HCT116 (cell line): ENCODE data around the gene KIFC3. TPM values are rescaled to one million over a fixed set of nuclear protein-coding genes. Genes with fewer than 3 reads are reported as not detected.

Source experiments
- ATAC-seq: fragments of 200-7000 bp; cut with Tn5 transposase; 2 replicates; pipeline ENCODE4 v1.9.1; 2020; ENCODE audit warnings: mild to moderate bottlenecking, moderate library complexity
- BruUV-seq: library from RNA; stranded (reverse); fragments of 400-500 nt; replicated peaks from 2 replicates; lab custom pipeline; 2021; lab: Mats Ljungman, UMichigan
- CTCF ChIA-PET: fragments of 300-600 bp; sonication (Branson Sonifier 250); formaldehyde crosslinking; loops from one replicate; lab custom pipeline; 2021; ENCODE audit warnings: antibody characterized with exemption; lab: Charles Lee
- POLR2A ChIA-PET: fragments of 300-600, 350-600 bp; sonication (Branson Sonifier 250); formaldehyde crosslinking; loops from one replicate; lab custom pipeline; 2021; ENCODE audit warnings: antibody characterized with exemption; lab: Charles Lee
- RAD21 ChIA-PET, 2 experiments: fragments of 300-600 bp; sonication (Branson Sonifier 250); formaldehyde crosslinking; loops; one replicate each; lab custom pipeline; 2023; ENCODE audit warnings: low total read pairs in 2 of 2; ENCODE audit not compliant: uncharacterized antibody in 2 of 2, unreplicated experiment in 2 of 2, low non-redundant PET in 1 of 2; lab: Charles Lee
- DNase-seq: peaks from one replicate; pipeline ENCODE4 v3.0.0-alpha.2; 2010; ENCODE audit warnings: low read depth, low spot score
- H2AFZ ChIP-seq: fragments of 200-600 bp; shearing (Covaris generic), sonication (generic); 2 replicates; pipeline ENCODE4 v1.6.1; 2017; ENCODE audit warnings: low read depth, mixed run types, mixed read lengths, antibody characterized with exemption, low read length; ENCODE audit not compliant: poor library complexity, severe bottlenecking
- H3K27ac ChIP-seq: 2 replicates; pipeline ENCODE4 v1.5.1; 2012; ENCODE audit warnings: low read depth, low read length
- H3K27me3 ChIP-seq: fragments of 200-600 bp; sonication (generic); 2 replicates; pipeline ENCODE4 v1.6.1; 2016; ENCODE audit warnings: mixed run types, low read length, mixed read lengths; ENCODE audit not compliant: insufficient read depth
- H3K36me3 ChIP-seq, 2 experiments: fragments of 200-500 bp in 1 of 2; fragments of 200-600 bp in 1 of 2; sonication (Bioruptor generic) in 1 of 2; sonication (generic) in 1 of 2; 2 replicates each; pipeline versions ENCODE4 v1.5.1 to v1.6.1; 2014 to 2016; ENCODE audit warnings: low read length in 2 of 2, inconsistent platforms in 1 of 2, mixed read lengths in 1 of 2, mixed run types in 1 of 2; ENCODE audit not compliant: insufficient read depth in 2 of 2, control insufficient read depth in 1 of 2
- H3K4me1 ChIP-seq, 2 experiments: fragments of 200-600 bp in 1 of 2; sonication (generic) in 1 of 2; 2 replicates each; pipeline versions ENCODE4 v1.5.1 to v1.6.1; 2012 to 2017; ENCODE audit warnings: low read length in 2 of 2, inconsistent platforms in 1 of 2, mild to moderate bottlenecking in 1 of 2, mixed read lengths in 1 of 2, mixed run types in 1 of 2, moderate library complexity in 1 of 2; ENCODE audit not compliant: insufficient read depth in 2 of 2, control insufficient read depth in 1 of 2
- H3K4me2 ChIP-seq: fragments of 200-600 bp; sonication (generic); 2 replicates; pipeline ENCODE4 v1.6.1; 2017; ENCODE audit warnings: mixed run types, low read length, mixed read lengths
- H3K4me3 ChIP-seq, 2 experiments: fragments of 200-600 bp in 1 of 2; sonication (generic) in 1 of 2; replicated peaks in 1 of 2; 2 replicates each; pipeline ENCODE4 v1.5.1; 2011 to 2016; ENCODE audit warnings: low read length in 2 of 2, control low read depth in 1 of 2, low read depth in 1 of 2, mild to moderate bottlenecking in 1 of 2, mixed read lengths in 1 of 2, mixed run types in 1 of 2
- H3K79me2 ChIP-seq: fragments of 200-600 bp; sonication (generic); 2 replicates; pipeline ENCODE4 v1.6.1; 2017; ENCODE audit warnings: mild to moderate bottlenecking, mixed run types, low read length, moderate library complexity, mixed read lengths; ENCODE audit not compliant: insufficient read depth
- H3K9ac ChIP-seq: fragments of 200-600 bp; sonication (generic); 2 replicates; pipeline ENCODE4 v1.6.1; 2016; ENCODE audit warnings: low read length, mixed read lengths
- H3K9me2 ChIP-seq: fragments of 200-600 bp; sonication (generic), shearing (Covaris generic); 2 replicates; pipeline ENCODE4 v1.6.1; 2017; ENCODE audit warnings: mixed run types, mild to moderate bottlenecking, moderate library complexity; ENCODE audit not compliant: insufficient read depth
- H3K9me3 ChIP-seq, 2 experiments: fragments of 200-500 bp in 1 of 2; fragments of 200-600 bp in 1 of 2; sonication (Bioruptor generic) in 1 of 2; sonication (generic) in 1 of 2; 2 replicates each; pipeline ENCODE4 v1.6.1; 2014 to 2017; ENCODE audit warnings: low read length in 2 of 2, mixed read lengths in 2 of 2, inconsistent platforms in 1 of 2, low read depth in 1 of 2, mild to moderate bottlenecking in 1 of 2, mixed run types in 1 of 2, moderate library complexity in 1 of 2; ENCODE audit not compliant: control insufficient read depth in 1 of 2, insufficient read depth in 1 of 2
- H4K20me1 ChIP-seq: fragments of 200-600 bp; sonication (generic), shearing (Covaris generic); 2 replicates; pipeline ENCODE4 v1.6.1; 2017; ENCODE audit warnings: mixed run types, mild to moderate bottlenecking, moderate library complexity; ENCODE audit not compliant: insufficient read depth
- CBX3 ChIP-seq: IDR thresholded peaks from 2 replicates; pipeline ENCODE4 v1.6.1; 2012; ENCODE audit warnings: low read depth
- ELF1 ChIP-seq: IDR thresholded peaks from 2 replicates; pipeline ENCODE4 v1.6.1; 2012; ENCODE audit warnings: low read depth, borderline replicate concordance
- EZH2 ChIP-seq: fragments of 200-600 bp; sonication (generic); IDR thresholded peaks from 2 replicates; pipeline ENCODE4 v1.6.1; 2017; ENCODE audit warnings: antibody characterized with exemption, mixed run types
- EZH2phosphoT487 ChIP-seq: fragments of 200-600 bp; IDR thresholded peaks from 2 replicates; pipeline ENCODE4 v1.6.1; 2018; ENCODE audit warnings: antibody characterized with exemption, borderline replicate concordance
- FOSL1 ChIP-seq: IDR thresholded peaks from 2 replicates; pipeline ENCODE4 v1.6.1; 2012; ENCODE audit warnings: low read depth
- JUND ChIP-seq: IDR thresholded peaks from 2 replicates; pipeline ENCODE4 v1.6.1; 2012
- POLR2A ChIP-seq: IDR thresholded peaks from 2 replicates; pipeline ENCODE4 v1.7.0; 2011; ENCODE audit warnings: borderline replicate concordance; ENCODE audit not compliant: insufficient read depth, insufficient read length; ENCODE audit errors: extremely low read depth
- POLR2AphosphoS5 ChIP-seq: IDR thresholded peaks from 2 replicates; pipeline ENCODE4 v1.6.1; 2011; ENCODE audit warnings: mild to moderate bottlenecking, low read depth, low read length, moderate library complexity
- RAD21 ChIP-seq: IDR thresholded peaks from 2 replicates; pipeline ENCODE4 v1.6.1; 2012; ENCODE audit warnings: low read depth, mild to moderate bottlenecking
- SIN3A ChIP-seq: IDR thresholded peaks from 2 replicates; pipeline ENCODE4 v1.6.1; 2012; ENCODE audit warnings: low read depth
- SP1 ChIP-seq: IDR thresholded peaks from 2 replicates; pipeline ENCODE4 v1.6.1; 2012; ENCODE audit warnings: low read depth
- TCF7L2 ChIP-seq: IDR thresholded peaks from 2 replicates; pipeline ENCODE4 v1.7.0; 2011; ENCODE audit warnings: borderline replicate concordance, inconsistent platforms; ENCODE audit not compliant: insufficient read depth, insufficient read length; ENCODE audit errors: extremely low read depth
- YY1 ChIP-seq: IDR thresholded peaks from 2 replicates; pipeline ENCODE4 v1.6.1; 2011; ENCODE audit warnings: low read length, low read depth, moderate library complexity, mild to moderate bottlenecking; ENCODE audit not compliant: insufficient replicate concordance; ENCODE audit errors: extremely low read depth
- ZFX ChIP-seq: fragments of 450-650 bp; IDR thresholded peaks from 2 replicates; pipeline ENCODE4 v1.6.1; 2017
- intact Hi-C: fragments of 100-400 bp; cut with micrococcal nuclease; formaldehyde crosslinking; loops from 2 replicates; pipeline ENCODE4 v1.10.0; 2022
- total RNA-seq: library from RNA; stranded (reverse); gene quantifications from one replicate; pipeline ENCODE4 v1.2.1, GENCODE V29; 2021; ENCODE audit not compliant: unreplicated experiment
- TF ChIP-seq, protein P1 (sequence below): IDR thresholded peaks from 2 replicates; pipeline ENCODE4 v1.6.1; 2012
- TF ChIP-seq, protein P2 (sequence below): IDR thresholded peaks from 2 replicates; pipeline ENCODE4 v1.6.1; 2012; ENCODE audit warnings: low read depth
- TF ChIP-seq, protein P3 (sequence below): IDR thresholded peaks from 2 replicates; pipeline ENCODE4 v1.6.1; 2011; ENCODE audit warnings: mild to moderate bottlenecking, low read length, moderate library complexity; ENCODE audit not compliant: insufficient replicate concordance; ENCODE audit errors: extremely low read depth
- TF ChIP-seq, protein P4 (sequence below): IDR thresholded peaks from 2 replicates; pipeline ENCODE4 v1.6.1; 2012
- TF ChIP-seq, protein P5 (sequence below), 3 experiments: fragments of 200-600 bp in 1 of 3; sonication (generic) in 1 of 3; IDR thresholded peaks in 2 of 3; conservative IDR thresholded peaks in 1 of 3; 2 replicates each; pipeline ENCODE4 v1.5.1; 2012 to 2017; ENCODE audit warnings: low read depth in 2 of 3, low read length in 2 of 3, antibody characterized with exemption in 1 of 3, borderline replicate concordance in 1 of 3, control low read depth in 1 of 3, mild to moderate bottlenecking in 1 of 3, mixed read lengths in 1 of 3, mixed run types in 1 of 3, moderate library complexity in 1 of 3; ENCODE audit not compliant: insufficient read depth in 1 of 3

The KIFC3 gene
- total RNA-seq, 1 experiment from 2014 or later, result 31.9 TPM

DNA sequence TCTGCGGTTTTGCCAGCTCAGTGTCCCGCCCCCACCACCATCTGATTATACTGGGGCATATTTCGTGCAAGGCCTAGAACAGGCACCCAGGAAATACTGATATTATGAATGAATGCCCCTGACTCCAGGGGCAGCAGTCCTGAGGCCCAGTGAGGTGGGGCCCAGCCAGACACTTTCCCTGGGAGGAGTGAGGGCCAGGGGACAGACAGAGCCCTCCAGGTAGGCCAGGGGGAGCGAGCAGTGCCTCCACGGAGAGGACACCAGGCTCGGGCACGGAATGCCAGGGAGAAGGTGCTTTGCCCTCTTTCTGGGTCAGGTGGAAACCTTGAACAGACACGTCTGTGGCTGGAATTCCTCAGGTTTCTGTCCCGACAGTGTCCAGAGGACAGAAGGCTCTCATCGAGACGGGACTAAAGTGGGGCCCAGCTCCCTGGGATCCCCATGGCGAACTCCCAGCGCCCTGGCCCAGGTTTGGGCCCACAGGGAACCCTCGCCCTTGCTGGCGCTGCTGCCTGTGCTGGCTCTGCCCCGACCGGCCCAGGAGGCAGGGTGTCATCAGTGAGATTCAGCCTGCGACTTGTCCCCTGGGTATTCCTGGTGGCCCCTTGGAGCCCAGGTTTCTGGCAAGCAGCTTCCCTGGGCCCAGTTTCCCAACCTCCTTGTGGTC lies 62.4 kb downstream of the KIFC3 start:
- Histone ChIP-seq H3K79me2 (peaks cover 5% of the 10 kb centered on the region; the same call in 1 of the 2 replicates), H3K4me3 (no peak overlapping the region), H3K4me1 (peaks cover 8 to 16% of the 10 kb centered on the region in 2 experiments), H3K9ac (no peak overlapping the region), H3K9me3 (no peaks in the 10 kb centered on the region), H3K9me2 (no peaks in the 10 kb centered on the region), H3K27me3 (no peaks in the 10 kb centered on the region), H3K4me2 (no peak overlapping the region), H3K36me3 (no peaks in the 10 kb centered on the region), H2AFZ (no peak overlapping the region), H3K27ac (no peak overlapping the region), H4K20me1 (no peaks in the 10 kb centered on the region)
- intact Hi-C loops, result loop anchor here (5.0 kb wide), 1 partner anchor 148 kb away; no protein-coding TSS in a partner anchor
- ATAC-seq (no peak), DNase-seq (no peak)
- RAD21 ChIA-PET, result no interaction called here
- POLR2A ChIA-PET, result no interaction called here
- CTCF ChIA-PET, result no interaction called here
- no TSS peak for BruUV-seq
- TF ChIP-seq, protein P1, sequence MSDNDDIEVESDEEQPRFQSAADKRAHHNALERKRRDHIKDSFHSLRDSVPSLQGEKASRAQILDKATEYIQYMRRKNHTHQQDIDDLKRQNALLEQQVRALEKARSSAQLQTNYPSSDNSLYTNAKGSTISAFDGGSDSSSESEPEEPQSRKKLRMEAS, result no peak
- no peak for TF ChIP-seq ELF1
- no peak for TF ChIP-seq EZH2phosphoT487
- TF ChIP-seq RAD21, result no peak
- TF ChIP-seq JUND, result no peak
- no peak for TF ChIP-seq FOSL1
- no peak for TF ChIP-seq EZH2
- TF ChIP-seq POLR2AphosphoS5, result no peak
- TF ChIP-seq, protein P2, sequence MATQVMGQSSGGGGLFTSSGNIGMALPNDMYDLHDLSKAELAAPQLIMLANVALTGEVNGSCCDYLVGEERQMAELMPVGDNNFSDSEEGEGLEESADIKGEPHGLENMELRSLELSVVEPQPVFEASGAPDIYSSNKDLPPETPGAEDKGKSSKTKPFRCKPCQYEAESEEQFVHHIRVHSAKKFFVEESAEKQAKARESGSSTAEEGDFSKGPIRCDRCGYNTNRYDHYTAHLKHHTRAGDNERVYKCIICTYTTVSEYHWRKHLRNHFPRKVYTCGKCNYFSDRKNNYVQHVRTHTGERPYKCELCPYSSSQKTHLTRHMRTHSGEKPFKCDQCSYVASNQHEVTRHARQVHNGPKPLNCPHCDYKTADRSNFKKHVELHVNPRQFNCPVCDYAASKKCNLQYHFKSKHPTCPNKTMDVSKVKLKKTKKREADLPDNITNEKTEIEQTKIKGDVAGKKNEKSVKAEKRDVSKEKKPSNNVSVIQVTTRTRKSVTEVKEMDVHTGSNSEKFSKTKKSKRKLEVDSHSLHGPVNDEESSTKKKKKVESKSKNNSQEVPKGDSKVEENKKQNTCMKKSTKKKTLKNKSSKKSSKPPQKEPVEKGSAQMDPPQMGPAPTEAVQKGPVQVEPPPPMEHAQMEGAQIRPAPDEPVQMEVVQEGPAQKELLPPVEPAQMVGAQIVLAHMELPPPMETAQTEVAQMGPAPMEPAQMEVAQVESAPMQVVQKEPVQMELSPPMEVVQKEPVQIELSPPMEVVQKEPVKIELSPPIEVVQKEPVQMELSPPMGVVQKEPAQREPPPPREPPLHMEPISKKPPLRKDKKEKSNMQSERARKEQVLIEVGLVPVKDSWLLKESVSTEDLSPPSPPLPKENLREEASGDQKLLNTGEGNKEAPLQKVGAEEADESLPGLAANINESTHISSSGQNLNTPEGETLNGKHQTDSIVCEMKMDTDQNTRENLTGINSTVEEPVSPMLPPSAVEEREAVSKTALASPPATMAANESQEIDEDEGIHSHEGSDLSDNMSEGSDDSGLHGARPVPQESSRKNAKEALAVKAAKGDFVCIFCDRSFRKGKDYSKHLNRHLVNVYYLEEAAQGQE, result no peak
- no peak for TF ChIP-seq ZFX
- no peak for TF ChIP-seq SP1
- TF ChIP-seq TCF7L2, result no peak
- no peak for TF ChIP-seq CBX3
- TF ChIP-seq, protein P3, sequence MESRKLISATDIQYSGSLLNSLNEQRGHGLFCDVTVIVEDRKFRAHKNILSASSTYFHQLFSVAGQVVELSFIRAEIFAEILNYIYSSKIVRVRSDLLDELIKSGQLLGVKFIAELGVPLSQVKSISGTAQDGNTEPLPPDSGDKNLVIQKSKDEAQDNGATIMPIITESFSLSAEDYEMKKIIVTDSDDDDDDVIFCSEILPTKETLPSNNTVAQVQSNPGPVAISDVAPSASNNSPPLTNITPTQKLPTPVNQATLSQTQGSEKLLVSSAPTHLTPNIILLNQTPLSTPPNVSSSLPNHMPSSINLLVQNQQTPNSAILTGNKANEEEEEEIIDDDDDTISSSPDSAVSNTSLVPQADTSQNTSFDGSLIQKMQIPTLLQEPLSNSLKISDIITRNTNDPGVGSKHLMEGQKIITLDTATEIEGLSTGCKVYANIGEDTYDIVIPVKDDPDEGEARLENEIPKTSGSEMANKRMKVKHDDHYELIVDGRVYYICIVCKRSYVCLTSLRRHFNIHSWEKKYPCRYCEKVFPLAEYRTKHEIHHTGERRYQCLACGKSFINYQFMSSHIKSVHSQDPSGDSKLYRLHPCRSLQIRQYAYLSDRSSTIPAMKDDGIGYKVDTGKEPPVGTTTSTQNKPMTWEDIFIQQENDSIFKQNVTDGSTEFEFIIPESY, result no peak
- TF ChIP-seq, protein P4, sequence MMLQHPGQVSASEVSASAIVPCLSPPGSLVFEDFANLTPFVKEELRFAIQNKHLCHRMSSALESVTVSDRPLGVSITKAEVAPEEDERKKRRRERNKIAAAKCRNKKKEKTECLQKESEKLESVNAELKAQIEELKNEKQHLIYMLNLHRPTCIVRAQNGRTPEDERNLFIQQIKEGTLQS, result no peak
- no peak for TF ChIP-seq SIN3A
- no peak for TF ChIP-seq YY1
- TF ChIP-seq, protein P5, sequence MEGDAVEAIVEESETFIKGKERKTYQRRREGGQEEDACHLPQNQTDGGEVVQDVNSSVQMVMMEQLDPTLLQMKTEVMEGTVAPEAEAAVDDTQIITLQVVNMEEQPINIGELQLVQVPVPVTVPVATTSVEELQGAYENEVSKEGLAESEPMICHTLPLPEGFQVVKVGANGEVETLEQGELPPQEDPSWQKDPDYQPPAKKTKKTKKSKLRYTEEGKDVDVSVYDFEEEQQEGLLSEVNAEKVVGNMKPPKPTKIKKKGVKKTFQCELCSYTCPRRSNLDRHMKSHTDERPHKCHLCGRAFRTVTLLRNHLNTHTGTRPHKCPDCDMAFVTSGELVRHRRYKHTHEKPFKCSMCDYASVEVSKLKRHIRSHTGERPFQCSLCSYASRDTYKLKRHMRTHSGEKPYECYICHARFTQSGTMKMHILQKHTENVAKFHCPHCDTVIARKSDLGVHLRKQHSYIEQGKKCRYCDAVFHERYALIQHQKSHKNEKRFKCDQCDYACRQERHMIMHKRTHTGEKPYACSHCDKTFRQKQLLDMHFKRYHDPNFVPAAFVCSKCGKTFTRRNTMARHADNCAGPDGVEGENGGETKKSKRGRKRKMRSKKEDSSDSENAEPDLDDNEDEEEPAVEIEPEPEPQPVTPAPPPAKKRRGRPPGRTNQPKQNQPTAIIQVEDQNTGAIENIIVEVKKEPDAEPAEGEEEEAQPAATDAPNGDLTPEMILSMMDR (IDR thresholded peaks at IDR 0.05 in 2 of 3, conservative IDR thresholded peaks at IDR 0.05 in 1 of 3; ENCODE audit: borderline replicate concordance in 1 of 3, insufficient read depth in 1 of 3, low read depth in 2 of 3, low read length in 2 of 3), result no peak
- TF ChIP-seq POLR2A, result no peak
